GM21717 (cell line): ENCODE results near the gene EEFSEC.
A peak's percentile ranks its signal among the peaks of the same experiment; 100 is the strongest.

Experiments
- ATAC-seq: cut with Tn5 transposase; IDR thresholded peaks from one replicate; pipeline ENCODE4 v1.9.1; 2021; ENCODE audit warnings: mild to moderate bottlenecking, moderate library complexity; ENCODE audit not compliant: unreplicated experiment

The EEFSEC gene

GRCh38 chr3:128153156-128154041 is at the start of gene EEFSEC:
Gene EEFSEC (plus strand): TSS chr3:128153481. CDS start chr3:128153508, 27 bp downstream.
- peak; percentile 87 for ATAC-seq

- no peak for ATAC-seq
These were observed 45.4 kb upstream of the EEFSEC start for GRCh38 chr3:128107834-128108233.

GRCh38 chr3:128111147-128111546 is 42.1 kb upstream of the EEFSEC start:
- ATAC-seq = no peak

- ATAC-seq = no peak
These were observed 40.8 kb upstream of the EEFSEC start for GRCh38 chr3:128112357-128112968.

- ATAC-seq = no peak
These were observed 39.2 kb upstream of the EEFSEC start for GRCh38 chr3:128113817-128114794.

GRCh38 chr3:128122013-128122412 is 31.3 kb upstream of the EEFSEC start:
- no peak for ATAC-seq

- ATAC-seq = no peak
These were observed 30.1 kb upstream of the EEFSEC start for GRCh38 chr3:128123156-128123537.

GRCh38 chr3:128123538-128124368 is 29.5 kb upstream of the EEFSEC start, which contains the start of gene RUVBL1:
Gene RUVBL1 (minus strand): TSS chr3:128123812. CDS start chr3:128123724, 88 bp downstream.
- peak; percentile 97 for ATAC-seq

GRCh38 chr3:128127236-128127635 is 26.0 kb upstream of the EEFSEC start:
- no peak for ATAC-seq

GRCh38 chr3:128128251-128128650 is 25.0 kb upstream of the EEFSEC start:
- no peak for ATAC-seq

- no peak for ATAC-seq
These were observed 21.2 kb upstream of the EEFSEC start for GRCh38 chr3:128131897-128132646.

GRCh38 chr3:128133273-128133883 is 19.9 kb upstream of the EEFSEC start:
- ATAC-seq = no peak

- no peak for ATAC-seq
These were observed 9.8 kb upstream of the EEFSEC start for GRCh38 chr3:128143496-128143895.

- no peak for ATAC-seq
These were observed 8.6 kb upstream of the EEFSEC start for GRCh38 chr3:128144512-128145187.

- ATAC-seq = no peak
These were observed 8.0 kb upstream of the EEFSEC start for GRCh38 chr3:128145279-128145678.

- ATAC-seq = no peak
These were observed 7.1 kb upstream of the EEFSEC start for GRCh38 chr3:128146201-128146600.

GRCh38 chr3:128149650-128150049 is 3.6 kb upstream of the EEFSEC start:
- ATAC-seq = no peak

- no peak for ATAC-seq
These were observed 1.5 kb upstream of the EEFSEC start for GRCh38 chr3:128151758-128152274.
